A549 (cell line): Measurements from ENCODE around the gene PDLIM1. TPM values are rescaled to one million over a fixed set of nuclear protein-coding genes. Genes with fewer than 3 reads are reported as not detected.
A peak's percentile ranks its signal among the peaks of the same experiment; 100 is the strongest.

Experiments used
- ATAC-seq, 2 experiments: fragments of 200-7000 bp in 1 of 2; fragments of >200 bp in 1 of 2; cut with Nextera tagmentation in 1 of 2; cut with Tn5 transposase in 1 of 2; 3 replicates each; pipeline versions ENCODE4 v1.8.0 to v1.9.1; 2018 to 2020; ENCODE audit warnings: mild to moderate bottlenecking in 1 of 2, moderate library complexity in 1 of 2
- CTCF ChIA-PET: fragments of 300-600 bp; sonication (Branson Sonifier 250); formaldehyde crosslinking; extraction: SDS; loops from one replicate; lab custom pipeline; 2021; ENCODE audit warnings: antibody characterized with exemption, inconsistent platforms; lab: Yijun Ruan, JAX
- POLR2A ChIA-PET: fragments of 350-600 bp; formaldehyde crosslinking; extraction: SDS; loops from one replicate; lab custom pipeline; 2021; ENCODE audit warnings: antibody characterized with exemption, inconsistent platforms; lab: Yijun Ruan, JAX
- DNase-seq, 2 experiments: peaks; one replicate each; pipeline versions ENCODE4 v3.0.0 to v3.0.0-alpha.2; 2011 to 2016; ENCODE audit warnings: low read depth in 1 of 2, low spot score in 1 of 2
- FAIRE-seq: peaks from 2 replicates; lab custom pipeline; 2011; peaks lifted over from hg19 to GRCh38; lab: Jason Lieb, UNC
- H3K27ac ChIP-seq, 2 experiments: fragments of >200 bp; sonication (Bioruptor Twin); formaldehyde crosslinking; 3 replicates each; pipeline ENCODE4 v1.5.1; 2016 to 2017
- H3K4me1 ChIP-seq: fragments of >200 bp; sonication (Bioruptor Twin); formaldehyde crosslinking; 3 replicates; pipeline ENCODE4 v1.6.1; 2016
- H3K4me2 ChIP-seq: fragments of >200 bp; sonication (Bioruptor Twin); formaldehyde crosslinking; 3 replicates; pipeline ENCODE4 v1.6.1; 2016
- H3K4me3 ChIP-seq: fragments of >200 bp; sonication (Bioruptor Twin); formaldehyde crosslinking; 3 replicates; pipeline ENCODE4 v1.5.1; 2016
- H3K9me3 ChIP-seq: fragments of >200 bp; sonication (Bioruptor Twin); formaldehyde crosslinking; 3 replicates; pipeline ENCODE4 v1.6.1; 2016
- CBX8 ChIP-seq: fragments of 200-600 bp; sonication (generic); IDR thresholded peaks from 2 replicates; pipeline ENCODE4 v1.6.1; 2016
- CHD2 ChIP-seq: fragments of 150-350 bp; IDR thresholded peaks from 2 replicates; pipeline ENCODE4 v1.6.1; 2014; ENCODE audit warnings: low read length; ENCODE audit not compliant: partially characterized antibody
- EHF ChIP-seq: fragments of 250-450 bp; sonication (Bioruptor Pico); IDR thresholded peaks from 2 replicates; pipeline ENCODE4 v1.5.0; 2020; ENCODE audit warnings: mild to moderate bottlenecking
- EHMT2 ChIP-seq: fragments of 200-600 bp; sonication (generic); IDR thresholded peaks from 2 replicates; pipeline ENCODE4 v1.6.1; 2016; ENCODE audit warnings: antibody characterized with exemption, low read depth, mild to moderate bottlenecking, moderate library complexity
- EP300 ChIP-seq, 2 experiments: fragments of >200 bp; sonication (Bioruptor Twin); formaldehyde crosslinking; IDR thresholded peaks; 2 replicates in 1 of 2; 3 replicates in 1 of 2; pipeline ENCODE4 v1.6.1; 2016 to 2017
- ESRRA ChIP-seq: fragments of 150-350 bp; IDR thresholded peaks from 2 replicates; pipeline ENCODE4 v1.6.1; 2014; ENCODE audit warnings: mild to moderate bottlenecking, low read length, borderline replicate concordance
- FOSB ChIP-seq: fragments of 250-450 bp; sonication (Bioruptor Pico); IDR thresholded peaks from 2 replicates; pipeline ENCODE4 v1.5.0; 2020; ENCODE audit warnings: mild to moderate bottlenecking, moderate library complexity
- HMGXB4 ChIP-seq: fragments of 250-450 bp; sonication (Bioruptor Pico); IDR thresholded peaks from 2 replicates; pipeline ENCODE4 v1.5.0; 2021; ENCODE audit warnings: mild to moderate bottlenecking, moderate library complexity, borderline replicate concordance
- HOXA7 ChIP-seq: fragments of 250-450 bp; sonication (Bioruptor Pico); IDR thresholded peaks from 2 replicates; pipeline ENCODE4 v1.5.0; 2020; ENCODE audit warnings: mild to moderate bottlenecking, moderate library complexity
- HOXB13 ChIP-seq: fragments of 250-450 bp; sonication (Bioruptor Pico); IDR thresholded peaks from 2 replicates; pipeline ENCODE4 v1.5.0; 2020; ENCODE audit warnings: low read depth, mild to moderate bottlenecking, moderate library complexity
- HOXB5 ChIP-seq: fragments of 250-450 bp; sonication (Bioruptor Pico); IDR thresholded peaks from 2 replicates; pipeline ENCODE4 v1.5.0; 2020; ENCODE audit warnings: mild to moderate bottlenecking, moderate library complexity
- KDM1A ChIP-seq: fragments of 200-600 bp; sonication (generic); IDR thresholded peaks from 2 replicates; pipeline ENCODE4 v1.6.1; 2016; ENCODE audit warnings: low read depth, mild to moderate bottlenecking
- PBX3 ChIP-seq: IDR thresholded peaks from 2 replicates; pipeline ENCODE4 v1.6.1; 2012
- PHF8 ChIP-seq: fragments of 200-600 bp; sonication (generic); IDR thresholded peaks from 2 replicates; pipeline ENCODE4 v1.6.1; 2016; ENCODE audit warnings: low read depth, mild to moderate bottlenecking, antibody characterized with exemption, moderate library complexity, borderline replicate concordance
- POLR2AphosphoS2 ChIP-seq: conservative IDR thresholded peaks from 2 replicates; pipeline ENCODE4 v1.6.1; 2012; ENCODE audit warnings: low read length, improper control_type of control experiment, inconsistent platforms
- RCOR1 ChIP-seq: fragments of 150-350 bp; IDR thresholded peaks from 2 replicates; pipeline ENCODE4 v1.6.1; 2014; ENCODE audit warnings: antibody characterized with exemption, low read length, low read depth
- SMC3 ChIP-seq: fragments of >200 bp; sonication (Bioruptor Twin); formaldehyde crosslinking; IDR thresholded peaks from 3 replicates; pipeline ENCODE4 v1.6.1; 2018; ENCODE audit warnings: inconsistent platforms
- TFCP2L1 ChIP-seq: fragments of 250-450 bp; sonication (Bioruptor Pico); IDR thresholded peaks from 2 replicates; pipeline ENCODE4 v1.5.0; 2021; ENCODE audit warnings: mild to moderate bottlenecking
- ZC3H11A ChIP-seq: fragments of 450-650 bp; IDR thresholded peaks from 2 replicates; pipeline ENCODE4 v1.6.1; 2014; ENCODE audit warnings: antibody characterized with exemption, mild to moderate bottlenecking
- ZFP36 ChIP-seq: fragments of 450-650 bp; IDR thresholded peaks from 2 replicates; pipeline ENCODE4 v1.6.1; 2014; ENCODE audit warnings: borderline replicate concordance; ENCODE audit not compliant: partially characterized antibody
- ZSCAN20 ChIP-seq: fragments of 250-450 bp; sonication (Bioruptor Pico); IDR thresholded peaks from 2 replicates; pipeline ENCODE4 v1.8.0; 2022; ENCODE audit warnings: mild to moderate bottlenecking, moderate library complexity
- WGBS: methylation state at CpG from one replicate; pipeline ENCODE4 v1.1.6; 2017; ENCODE audit errors: missing lambda C conversion rate; 5-methylcytosine and 5-hydroxymethylcytosine counted together
- polyA plus RNA-seq, 4 experiments: library from polyadenylated mRNA; depleted of rRNA in 3 of 4; stranded (reverse); fragments of >200 nt; fragmentation: RNase III in 1 of 4; extraction: RNeasy Plus Mini Kit Qiagen cat#74134 plus additional on column Dnase treatment in 1 of 4; gene quantifications; 2 replicates in 3 of 4; 3 replicates in 1 of 4; pipeline ENCODE4 v1.2.3, GENCODE V29; 2011 to 2017
- TF ChIP-seq, protein P1 (sequence below): fragments of 250-450 bp; sonication (Bioruptor Pico); IDR thresholded peaks from 2 replicates; pipeline ENCODE4 v1.5.0; 2020; ENCODE audit warnings: low read depth, mild to moderate bottlenecking, moderate library complexity
- TF ChIP-seq, protein P2 (sequence below): fragments of >200 bp; sonication (Bioruptor Twin); formaldehyde crosslinking; IDR thresholded peaks from 3 replicates; pipeline ENCODE4 v1.6.1; 2016
- TF ChIP-seq, protein P3 (sequence below): fragments of 450-650 bp; IDR thresholded peaks from 2 replicates; pipeline ENCODE4 v1.6.1; 2014; ENCODE audit warnings: antibody characterized with exemption
- TF ChIP-seq, protein P4 (sequence below): IDR thresholded peaks from 2 replicates; pipeline ENCODE4 v1.6.1; 2012; ENCODE audit warnings: low read depth, borderline replicate concordance

PDLIM1 gene
- polyA plus RNA-seq, 2 of the 4 experiments (the other 2 are of a cell fraction) = 92.5 to 128 TPM

DNA sequence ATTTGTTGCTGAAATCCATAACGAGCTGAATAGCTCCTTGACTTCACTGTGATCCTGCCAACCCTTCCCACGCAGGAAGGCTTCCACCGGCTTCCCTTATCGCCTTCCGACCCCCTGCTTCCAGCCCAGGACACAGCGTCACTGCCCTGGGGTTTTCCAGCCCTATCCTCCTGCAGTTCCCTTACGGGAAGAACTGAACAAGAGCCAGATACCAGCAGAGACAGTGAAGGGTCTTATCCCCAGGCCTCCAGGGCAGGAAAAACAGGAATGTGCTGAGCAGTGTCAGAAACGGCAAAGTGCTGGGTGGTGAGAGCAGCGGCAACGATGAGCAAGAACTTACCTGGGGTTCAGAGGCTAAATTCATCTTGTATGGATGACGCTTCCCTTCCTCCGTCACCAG is 22.4 kb downstream of the PDLIM1 start:
- Histone ChIP-seq H3K4me1 (peaks cover 70% of the 10 kb centered on the region), H3K27ac (peak overlapping the region; percentile 49 to 66; a peak in 4 of 6 replicates), H3K4me2 (no peak overlapping the region; the same call in 2 of the 3 replicates), H3K9me3 (no peaks in the 10 kb centered on the region), H3K4me3 (no peak overlapping the region)
- no peak for DNase-seq
- CTCF ChIA-PET = interaction anchor here (1.2 to 2.5 kb wide), 2 partner anchors 25 to 177 kb away, joined by 3 to 13 read pairs; no protein-coding TSS in a partner anchor
- TF ChIP-seq RCOR1 = no peak
- TF ChIP-seq HOXB5 (CRISPR knock-in tag) = no peak
- TF ChIP-seq, protein P1, sequence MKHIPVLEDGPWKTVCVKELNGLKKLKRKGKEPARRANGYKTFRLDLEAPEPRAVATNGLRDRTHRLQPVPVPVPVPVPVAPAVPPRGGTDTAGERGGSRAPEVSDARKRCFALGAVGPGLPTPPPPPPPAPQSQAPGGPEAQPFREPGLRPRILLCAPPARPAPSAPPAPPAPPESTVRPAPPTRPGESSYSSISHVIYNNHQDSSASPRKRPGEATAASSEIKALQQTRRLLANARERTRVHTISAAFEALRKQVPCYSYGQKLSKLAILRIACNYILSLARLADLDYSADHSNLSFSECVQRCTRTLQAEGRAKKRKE (CRISPR knock-in tag) = no peak
- TF ChIP-seq PHF8 = no peak
- no peak for TF ChIP-seq POLR2AphosphoS2
- TF ChIP-seq PBX3 = no peak
- no peak for TF ChIP-seq EHMT2
- no peak for TF ChIP-seq KDM1A
- no peak for TF ChIP-seq HMGXB4 (CRISPR knock-in tag)
- TF ChIP-seq ESRRA = no peak
- TF ChIP-seq EP300 (IDR thresholded peaks at IDR 0.05) = no peak
- no peak for TF ChIP-seq CBX8
- TF ChIP-seq SMC3 = no peak
- TF ChIP-seq, protein P2, sequence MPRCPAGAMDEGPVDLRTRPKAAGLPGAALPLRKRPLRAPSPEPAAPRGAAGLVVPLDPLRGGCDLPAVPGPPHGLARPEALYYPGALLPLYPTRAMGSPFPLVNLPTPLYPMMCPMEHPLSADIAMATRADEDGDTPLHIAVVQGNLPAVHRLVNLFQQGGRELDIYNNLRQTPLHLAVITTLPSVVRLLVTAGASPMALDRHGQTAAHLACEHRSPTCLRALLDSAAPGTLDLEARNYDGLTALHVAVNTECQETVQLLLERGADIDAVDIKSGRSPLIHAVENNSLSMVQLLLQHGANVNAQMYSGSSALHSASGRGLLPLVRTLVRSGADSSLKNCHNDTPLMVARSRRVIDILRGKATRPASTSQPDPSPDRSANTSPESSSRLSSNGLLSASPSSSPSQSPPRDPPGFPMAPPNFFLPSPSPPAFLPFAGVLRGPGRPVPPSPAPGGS = no peak
- no peak for TF ChIP-seq HOXA7 (CRISPR knock-in tag)
- TF ChIP-seq ZSCAN20 (CRISPR knock-in tag) = no peak
- TF ChIP-seq, protein P3, sequence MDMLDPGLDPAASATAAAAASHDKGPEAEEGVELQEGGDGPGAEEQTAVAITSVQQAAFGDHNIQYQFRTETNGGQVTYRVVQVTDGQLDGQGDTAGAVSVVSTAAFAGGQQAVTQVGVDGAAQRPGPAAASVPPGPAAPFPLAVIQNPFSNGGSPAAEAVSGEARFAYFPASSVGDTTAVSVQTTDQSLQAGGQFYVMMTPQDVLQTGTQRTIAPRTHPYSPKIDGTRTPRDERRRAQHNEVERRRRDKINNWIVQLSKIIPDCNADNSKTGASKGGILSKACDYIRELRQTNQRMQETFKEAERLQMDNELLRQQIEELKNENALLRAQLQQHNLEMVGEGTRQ = no peak
- no peak for TF ChIP-seq EHF (CRISPR knock-in tag)
- ATAC-seq = no peak
- 90% methylated on average over 12 of the region's 12 CpGs for WGBS
- POLR2A ChIA-PET = no interaction called here
- no peak for FAIRE-seq

DNA sequence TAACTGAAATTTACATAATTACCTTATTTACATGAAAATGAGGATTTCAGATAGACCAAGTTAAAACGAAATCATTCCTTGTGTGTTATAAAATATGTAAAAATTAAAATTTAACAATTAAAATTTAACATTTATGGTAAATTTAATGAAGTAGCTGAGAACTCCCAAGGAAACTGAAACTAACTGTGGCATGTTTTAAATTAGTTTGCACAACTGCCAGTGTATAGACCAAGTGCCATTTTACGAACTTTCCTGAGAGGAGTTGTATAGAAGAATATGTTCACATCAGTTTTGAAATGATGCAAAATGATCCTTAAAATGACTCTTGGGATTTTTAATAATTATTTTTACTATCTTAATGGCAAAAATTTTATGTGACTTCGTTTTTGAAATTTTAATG is 23.6 kb downstream of the PDLIM1 start:
- ATAC-seq (no peak), DNase-seq (no peak), FAIRE-seq (no peak)
- H3K4me2 ChIP-seq = peak overlapping the region; percentile 55
- ChIA-PET POLR2A (interaction anchor here (0.9 kb wide), 1 partner anchor 11 kb away, joined by 4 read pairs; no protein-coding TSS in a partner anchor), CTCF (interaction anchor here (0.6 to 2.5 kb wide), 3 partner anchors 24 to 314 kb away, joined by 3 to 13 read pairs (median 4); no protein-coding TSS in a partner anchor)
- H3K4me1 ChIP-seq = peaks cover 67% of the 10 kb centered on the region
- no peak for TF ChIP-seq HOXB5 (CRISPR knock-in tag)
- no peak for TF ChIP-seq TFCP2L1 (CRISPR knock-in tag)
- no peak for TF ChIP-seq ESRRA
- no peak for TF ChIP-seq ZFP36
- TF ChIP-seq, protein P4, sequence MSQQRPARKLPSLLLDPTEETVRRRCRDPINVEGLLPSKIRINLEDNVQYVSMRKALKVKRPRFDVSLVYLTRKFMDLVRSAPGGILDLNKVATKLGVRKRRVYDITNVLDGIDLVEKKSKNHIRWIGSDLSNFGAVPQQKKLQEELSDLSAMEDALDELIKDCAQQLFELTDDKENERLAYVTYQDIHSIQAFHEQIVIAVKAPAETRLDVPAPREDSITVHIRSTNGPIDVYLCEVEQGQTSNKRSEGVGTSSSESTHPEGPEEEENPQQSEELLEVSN = no peak
- TF ChIP-seq HOXB13 (CRISPR knock-in tag) = no peak
- no peak for TF ChIP-seq ZC3H11A
- no peak for TF ChIP-seq ZSCAN20 (CRISPR knock-in tag)
- no peak for TF ChIP-seq HOXA7 (CRISPR knock-in tag)
- no peak for TF ChIP-seq FOSB
- no peak for TF ChIP-seq CHD2
- TF ChIP-seq, all 56 proteins: peak for 0
- Histone ChIP-seq H3K4me3 (no peak overlapping the region), H3K27ac (peak overlapping the region; percentile 63 to 76; a peak in 5 of 6 replicates), H3K9me3 (no peaks in the 10 kb centered on the region)
- 60% methylated on average over 3 of the region's 3 CpGs for WGBS
